HG03196 (cell line): ENCODE results near the gene NSUN4.

Experiments
- ATAC-seq: cut with Tn5 transposase; IDR thresholded peaks from one replicate; pipeline ENCODE4 v1.9.1; 2021; ENCODE audit not compliant: unreplicated experiment

NSUN4 gene

GRCh38 chr1:46404482-46405196 is 64.0 kb downstream of the NSUN4 start:
- ATAC-seq: no peak

DNA sequence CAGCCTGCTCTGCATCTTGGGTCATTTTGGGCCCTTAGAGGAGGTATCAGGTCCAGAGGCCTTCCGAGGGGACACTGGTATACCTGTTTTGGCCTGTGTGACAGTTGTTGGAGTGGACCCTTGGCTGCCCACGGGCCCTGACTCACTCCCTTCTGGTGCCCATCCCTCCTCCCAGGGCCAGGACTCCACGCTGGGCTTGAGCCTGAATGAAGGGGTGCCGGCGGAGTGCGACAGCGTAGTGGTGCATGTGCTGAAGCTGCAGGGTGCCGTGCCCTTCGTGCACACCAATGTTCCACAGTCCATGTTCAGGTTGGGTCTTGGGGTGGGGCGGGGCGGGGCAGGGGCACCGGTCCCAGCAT is 64.6 kb downstream of the NSUN4 start:
- no peak for ATAC-seq

- no peak for ATAC-seq
Measured at GRCh38 chr1:46405724-46406123, 65.1 kb downstream of the NSUN4 start.

GRCh38 chr1:46406881-46407608 is 66.4 kb downstream of the NSUN4 start:
- ATAC-seq: no peak

DNA sequence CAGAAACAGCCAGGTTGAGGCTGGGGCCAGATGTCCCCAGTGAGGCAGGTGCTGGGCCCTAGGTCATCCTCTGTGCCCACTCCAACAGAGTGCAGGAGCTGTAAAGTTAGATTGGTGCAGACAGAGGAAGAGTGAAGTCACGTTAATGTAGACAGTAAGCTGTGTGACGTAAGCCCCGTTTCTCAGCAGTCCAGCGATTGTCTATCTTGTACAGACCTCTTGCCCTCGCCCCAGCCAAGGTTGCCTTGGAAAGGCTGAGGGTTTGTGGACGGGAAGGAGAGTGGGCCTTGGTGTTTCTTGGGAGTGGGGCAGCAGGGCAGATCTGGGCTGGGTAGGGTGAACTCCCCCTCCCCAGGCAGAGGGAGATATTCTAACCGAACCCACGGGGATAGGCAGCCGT is 67.0 kb downstream of the NSUN4 start:
- ATAC-seq: no peak

DNA sequence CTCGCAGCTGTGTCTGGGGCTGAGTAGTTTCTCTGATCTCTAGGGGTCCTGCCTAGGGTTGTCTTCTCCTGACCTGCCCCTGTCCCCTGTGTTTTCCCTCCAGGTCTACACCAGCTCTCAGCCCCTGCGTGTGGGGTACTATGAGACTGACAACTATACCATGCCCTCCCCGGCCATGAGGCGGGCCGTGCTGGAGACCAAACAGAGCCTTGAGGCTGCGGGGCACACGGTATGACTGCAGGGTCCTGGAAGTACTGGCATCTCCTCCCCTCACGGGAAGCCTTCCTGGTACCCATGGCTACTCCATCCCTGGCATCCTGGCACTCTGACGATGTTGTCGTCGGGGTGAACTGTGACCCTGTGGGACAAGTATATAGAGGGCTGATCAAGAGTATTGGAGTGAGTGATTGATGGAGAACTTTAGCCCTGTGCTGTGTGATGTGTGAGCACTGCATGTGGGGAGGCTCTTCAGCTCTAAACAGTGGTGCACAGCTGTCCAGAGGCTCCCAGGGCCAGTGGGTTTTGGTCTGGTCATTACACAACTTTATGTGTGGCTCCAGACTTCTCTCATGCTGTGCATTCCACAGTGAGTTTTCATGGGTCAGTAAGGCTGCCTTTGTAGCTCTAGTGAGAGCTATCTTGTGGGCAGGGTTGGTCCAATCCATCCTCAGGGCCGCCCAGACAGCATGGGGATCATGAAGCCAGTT is 67.9 kb downstream of the NSUN4 start:
- ATAC-seq: no peak

DNA sequence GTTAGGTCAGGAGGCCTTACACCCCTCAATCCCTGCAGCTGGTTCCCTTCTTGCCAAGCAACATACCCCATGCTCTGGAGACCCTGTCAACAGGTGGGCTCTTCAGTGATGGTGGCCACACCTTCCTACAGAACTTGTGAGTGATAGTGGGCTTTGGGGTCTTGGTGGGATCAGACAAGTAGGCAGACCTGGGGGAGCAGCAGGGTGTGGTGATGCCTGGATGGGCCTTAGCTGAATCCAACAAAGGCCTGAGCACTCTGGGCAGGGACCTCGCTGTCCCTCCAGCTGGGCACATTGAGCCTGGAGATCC is 68.4 kb downstream of the NSUN4 start:
- ATAC-seq: no peak

- ATAC-seq: no peak
Measured at GRCh38 chr1:46410156-46411009, 69.8 kb downstream of the NSUN4 start.

GRCh38 chr1:46411010-46411405 is 70.4 kb downstream of the NSUN4 start:
- no peak for ATAC-seq
